ENCODE measurements around the gene RTRAF. TPM values are rescaled to one million over a fixed set of nuclear protein-coding genes. Genes with fewer than 3 reads are reported as not detected.

Gene RTRAF
- total RNA-seq, 2 donors from 2014 or later, result 128 to 131 TPM

- DNase-seq (ENCODE audit: low spot score), result no peak
- intact Hi-C loops (cut with DNase I), result no loop called here
Observed at GRCh38 chr14:51981218-51981854, 8.0 kb upstream of the RTRAF start.

DNA sequence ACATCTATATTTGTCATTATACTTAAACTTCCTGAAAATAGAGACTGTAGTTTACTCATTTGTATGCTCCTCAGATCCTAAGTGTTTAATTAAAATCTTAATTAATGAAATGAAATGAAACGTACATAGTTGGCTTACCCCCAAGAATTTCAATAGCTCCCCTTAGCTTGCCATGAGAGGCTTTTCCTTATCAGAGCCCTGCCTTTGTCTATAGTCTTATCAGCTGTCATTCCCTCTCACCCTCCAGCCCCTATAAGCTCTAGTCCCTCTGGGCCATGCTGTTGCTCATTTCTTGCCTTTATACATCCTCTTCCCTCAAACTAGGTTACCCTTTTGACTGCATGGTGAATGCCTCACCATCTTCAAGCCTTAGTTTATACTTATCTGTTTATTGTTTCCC, 1.1 kb upstream of the RTRAF start:
- no peak for DNase-seq (ENCODE audit: low spot score)
- intact Hi-C loops (cut with DNase I), result no loop called here

DNA sequence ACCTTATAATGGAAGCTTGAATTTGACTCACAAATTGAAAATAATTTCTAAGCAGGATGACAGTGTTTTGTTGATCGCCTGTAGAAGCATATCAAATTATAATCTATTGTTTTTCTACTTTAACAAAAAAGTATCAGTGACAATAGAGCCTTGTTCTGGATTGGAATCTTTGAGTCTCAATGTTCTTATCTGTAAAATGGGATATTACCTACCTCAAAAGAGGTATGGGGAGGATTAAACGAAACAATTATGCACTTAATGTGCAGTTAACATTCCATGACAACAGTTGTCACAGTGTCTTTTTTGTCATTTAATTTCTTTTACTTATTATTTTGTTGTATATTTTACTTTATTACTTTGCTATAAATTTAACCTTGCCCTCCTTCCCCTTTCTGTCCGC, 1.1 kb downstream of the RTRAF start:
- no peak for DNase-seq (ENCODE audit: low spot score)
- intact Hi-C loops (cut with DNase I), result loop anchor here (10.0 kb wide), 3 partner anchors 144 to 484 kb away; partner anchors contain the start of gene PTGDR (in 1 of the 2)

GRCh38 chr14:51993285-51993920, 4.1 kb downstream of the RTRAF start:
- intact Hi-C loops (cut with DNase I), result loop anchor here (10.0 kb wide), 3 partner anchors 141 to 481 kb away; partner anchors contain the start of gene PTGDR (in 1 of the 2)
- DNase-seq (ENCODE audit: low spot score), result no peak

DNA sequence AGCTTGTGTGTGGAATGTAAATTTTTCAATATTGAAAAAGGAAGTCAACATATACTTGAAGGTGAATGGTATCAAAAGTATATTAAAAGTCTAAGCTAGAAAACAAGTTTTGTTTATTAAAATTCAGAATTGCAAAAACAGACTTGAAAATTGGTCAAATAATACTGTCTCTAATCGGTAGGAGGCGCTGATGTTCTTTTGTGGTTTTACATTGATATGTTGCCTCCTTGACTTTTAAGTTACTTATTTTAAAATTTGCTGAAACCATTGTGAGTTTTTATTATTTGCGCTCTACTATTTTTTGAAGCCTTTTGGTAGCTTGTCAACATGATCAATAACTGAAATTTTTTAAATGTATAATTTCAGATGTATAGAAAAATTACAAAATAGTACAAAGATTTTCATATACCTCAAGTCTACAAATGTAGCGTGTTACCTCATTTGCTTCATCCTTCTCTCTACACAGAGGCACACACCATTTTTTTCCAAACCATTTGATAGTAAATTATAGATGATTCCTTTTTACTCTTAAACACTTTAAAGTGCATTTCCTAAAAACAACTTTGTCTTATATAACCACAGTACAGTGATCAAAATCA, 6.9 kb downstream of the RTRAF start:
- intact Hi-C loops (cut with DNase I), result loop anchor here (5.0 to 10.0 kb wide), 4 partner anchors 136 to 479 kb away; partner anchors contain the start of gene PTGDR (in 1 of the 2)
- no peak for DNase-seq (ENCODE audit: low spot score)

DNA sequence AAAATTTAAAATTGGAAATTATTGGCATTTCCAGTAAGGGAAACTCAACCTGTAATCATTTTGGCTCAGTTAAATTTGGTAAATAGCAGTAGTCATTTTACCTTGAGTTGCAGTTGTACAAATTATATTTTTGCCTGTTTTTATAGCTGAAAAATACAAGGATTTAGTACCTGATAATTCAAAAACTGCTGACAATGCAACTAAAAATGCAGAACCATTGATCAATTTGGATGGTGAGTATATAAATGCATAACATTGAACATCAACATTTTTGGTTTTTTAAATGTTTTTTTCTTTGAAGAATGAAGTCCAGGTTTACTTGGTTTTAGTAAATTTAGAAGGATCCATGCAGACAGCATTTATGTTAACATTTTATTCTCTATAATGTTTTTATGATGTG, 9.0 kb downstream of the RTRAF start:
- intact Hi-C loops (cut with DNase I), result loop anchor here (5.0 to 10.0 kb wide), 4 partner anchors 134 to 476 kb away; partner anchors contain the start of gene PTGDR (in 1 of the 2)
- no peak for DNase-seq (ENCODE audit: low spot score)

DNA sequence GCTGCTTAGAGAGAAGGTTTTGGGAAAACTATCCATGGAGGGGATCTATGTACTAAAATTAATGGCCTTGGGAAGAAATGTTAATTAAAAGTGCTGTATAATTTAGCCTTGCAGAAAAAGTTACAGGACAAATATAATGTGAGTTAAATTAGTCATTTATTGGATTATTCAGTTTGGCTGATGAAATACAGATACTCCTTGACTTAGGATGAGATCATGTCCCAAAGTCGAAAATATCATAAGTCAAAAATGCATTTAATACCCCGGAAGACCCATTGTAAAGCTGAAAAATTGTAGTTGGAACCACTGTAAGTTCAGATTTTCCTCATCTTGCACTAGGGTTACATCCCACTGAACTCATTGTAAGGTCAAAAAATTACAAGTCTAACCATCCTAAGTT, 9.7 kb downstream of the RTRAF start:
- no peak for DNase-seq (ENCODE audit: low spot score)
- intact Hi-C loops (cut with DNase I), result loop anchor here (5.0 to 10.0 kb wide), 4 partner anchors 133 to 476 kb away; partner anchors contain the start of gene PTGDR (in 1 of the 2)

GRCh38 chr14:52000019-52000582, 10.8 kb downstream of the RTRAF start:
- no peak for DNase-seq (ENCODE audit: low spot score)
- intact Hi-C loops (cut with DNase I), result loop anchor here in 1 of 2 donors (10.0 kb wide), 1 partner anchor 115 kb away; no protein-coding TSS in a partner anchor

GRCh38 chr14:52000696-52001095, 11.3 kb downstream of the RTRAF start:
- no peak for DNase-seq (ENCODE audit: low spot score)
- intact Hi-C loops (cut with DNase I), result loop anchor here in 1 of 2 donors (10.0 kb wide), 1 partner anchor 114 kb away; no protein-coding TSS in a partner anchor

DNA sequence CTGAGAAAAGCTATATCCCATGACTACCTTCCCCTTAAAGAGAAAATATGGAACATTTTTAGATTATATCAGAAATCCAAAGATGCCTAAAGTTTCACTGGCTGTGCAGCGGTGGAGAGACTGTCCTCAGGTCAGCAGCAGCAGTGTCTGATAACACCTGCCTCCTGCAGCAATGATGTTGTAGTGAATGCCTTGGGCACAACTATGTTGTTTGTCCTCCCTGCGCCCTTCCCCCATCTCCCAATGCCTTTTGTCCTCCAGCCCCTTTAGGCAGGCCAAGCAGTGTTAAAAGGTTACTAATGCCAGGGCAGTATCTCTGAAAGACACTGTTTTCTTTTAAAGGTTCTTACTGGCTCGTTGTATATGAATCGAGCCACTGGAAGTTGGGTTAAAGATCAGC, 13.2 kb downstream of the RTRAF start:
- no peak for DNase-seq (ENCODE audit: low spot score)
- intact Hi-C loops (cut with DNase I), result loop anchor here in 1 of 2 donors (10.0 kb wide), 1 partner anchor 112 kb away; no protein-coding TSS in a partner anchor

- DNase-seq (ENCODE audit: low spot score), result no peak
Observed at GRCh38 chr14:52003324-52003723, 14.0 kb downstream of the RTRAF start.

GRCh38 chr14:52005625-52006024, 16.3 kb downstream of the RTRAF start:
- intact Hi-C loops (cut with DNase I), result loop anchor here in 1 of 2 donors (10.0 kb wide), 1 partner anchor 109 kb away; no protein-coding TSS in a partner anchor
- no peak for DNase-seq (ENCODE audit: low spot score)

More at GRCh38 chr14:52003324-52003723, 14.0 kb downstream of the RTRAF start:
- intact Hi-C loops (cut with DNase I), result loop anchor here in 1 of 2 donors (10.0 kb wide), 1 partner anchor 111 kb away; no protein-coding TSS in a partner anchor

DNA sequence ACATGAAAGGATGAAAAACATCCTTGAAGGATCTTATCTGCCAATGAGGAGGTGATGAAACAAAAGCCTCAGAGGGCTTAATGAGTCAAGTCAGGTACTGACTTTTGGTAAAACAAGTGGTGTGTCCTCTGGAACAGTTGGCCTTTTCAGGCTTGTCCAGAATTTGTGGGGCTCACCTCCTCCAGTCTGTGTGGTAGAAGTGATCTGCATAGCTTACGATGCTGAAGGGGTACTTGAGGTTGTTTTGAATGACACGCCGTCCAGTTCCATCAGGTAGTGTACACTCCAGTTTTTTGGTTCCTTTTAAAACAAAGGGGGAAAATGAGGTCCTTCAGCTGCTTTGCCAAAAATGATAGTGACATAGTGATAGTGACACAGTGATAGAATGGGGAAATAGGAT, 17.0 kb downstream of the RTRAF start:
- DNase-seq (ENCODE audit: low spot score), result no peak
- intact Hi-C loops (cut with DNase I), result loop anchor here in 1 of 2 donors (10.0 kb wide), 1 partner anchor 108 kb away; no protein-coding TSS in a partner anchor

DNA sequence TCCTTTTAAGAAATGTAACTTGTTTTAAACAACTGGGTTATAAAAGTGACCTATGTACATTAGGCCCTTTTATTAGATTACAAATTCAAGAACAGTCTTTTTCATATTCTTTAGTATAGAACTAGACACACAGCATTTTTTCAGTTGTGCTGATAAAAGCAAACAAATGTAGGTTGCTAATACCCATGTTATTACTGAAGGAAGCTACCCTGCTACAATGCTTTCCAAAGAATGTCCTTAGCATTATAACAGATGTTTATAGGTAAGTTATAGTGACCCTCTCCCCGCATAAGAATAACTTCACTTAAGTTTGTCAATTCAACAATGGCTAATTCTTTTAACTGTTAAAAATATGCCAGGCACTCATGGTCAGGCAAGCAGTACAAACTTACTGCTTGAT, 17.9 kb downstream of the RTRAF start:
- no peak for DNase-seq (ENCODE audit: low spot score)
- intact Hi-C loops (cut with DNase I), result loop anchor here in 1 of 2 donors (10.0 kb wide), 1 partner anchor 108 kb away; no protein-coding TSS in a partner anchor

DNA sequence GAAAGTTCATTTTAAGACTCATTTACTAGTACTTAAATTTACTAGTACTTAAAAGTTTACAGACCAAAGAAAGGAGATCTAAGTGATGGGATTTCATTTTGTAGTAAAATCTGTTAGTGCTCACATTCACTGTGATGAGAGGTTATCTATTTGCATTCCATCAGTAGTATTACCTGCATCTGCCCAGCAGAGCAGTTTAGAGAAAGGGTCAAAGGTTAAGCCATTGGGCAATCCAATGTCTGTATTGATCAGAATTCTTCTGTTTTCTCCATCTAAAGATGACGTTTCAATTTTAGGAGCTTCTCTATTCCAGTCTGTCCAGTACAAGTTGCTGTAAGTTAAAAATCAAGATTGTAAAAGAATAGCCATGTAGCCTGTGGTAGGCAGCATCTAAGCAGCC, 18.3 kb downstream of the RTRAF start:
- no peak for DNase-seq (ENCODE audit: low spot score)
- intact Hi-C loops (cut with DNase I), result loop anchor here in 1 of 2 donors (10.0 kb wide), 1 partner anchor 107 kb away; no protein-coding TSS in a partner anchor

DNA sequence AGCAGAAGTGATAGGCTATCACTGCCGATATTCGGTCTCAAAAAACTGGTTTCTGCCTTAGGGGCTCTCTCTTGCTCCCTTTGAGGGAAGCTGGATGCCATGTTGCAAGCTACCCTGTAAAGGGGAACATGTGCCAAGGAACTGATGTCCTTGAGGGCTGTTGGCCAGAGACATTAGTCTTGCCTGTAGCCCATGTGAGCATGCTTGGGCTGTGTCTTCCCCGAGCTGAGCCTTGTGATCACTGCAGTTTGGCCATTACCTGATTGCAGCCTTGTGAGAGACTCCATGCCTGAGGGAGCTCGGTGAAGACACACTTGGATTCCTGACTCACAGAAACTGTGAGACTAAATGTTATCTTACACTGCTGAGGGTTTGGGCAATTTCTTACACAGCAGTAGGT, 18.8 kb downstream of the RTRAF start:
- DNase-seq (ENCODE audit: low spot score), result no peak
- intact Hi-C loops (cut with DNase I), result loop anchor here in 1 of 2 donors (10.0 kb wide), 1 partner anchor 107 kb away; no protein-coding TSS in a partner anchor

DNA sequence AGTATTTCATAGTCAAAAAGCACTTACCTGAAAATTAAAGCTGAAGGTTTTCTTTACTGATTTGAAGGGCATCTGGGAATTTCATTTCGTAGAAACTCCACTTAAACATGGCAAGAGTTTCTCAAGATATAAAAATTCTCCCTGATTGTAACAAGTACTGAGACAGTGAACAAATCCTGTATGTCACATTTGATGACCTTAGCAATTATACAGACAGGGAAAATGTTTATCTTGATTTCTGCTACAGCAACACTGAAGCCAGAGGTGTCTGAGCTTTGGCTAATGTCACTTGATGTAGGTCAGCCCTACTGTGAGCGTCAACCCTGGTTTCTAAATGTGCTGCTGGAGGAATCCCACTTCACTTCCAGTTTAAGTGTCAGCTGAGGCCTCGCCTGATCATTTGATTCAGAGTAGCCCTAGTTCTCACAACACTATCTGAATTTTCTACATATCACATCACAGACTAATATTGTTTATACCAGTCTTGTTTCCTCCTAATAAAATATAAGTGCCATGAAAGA, 20.9 kb downstream of the RTRAF start:
- intact Hi-C loops (cut with DNase I), result no loop called here
- DNase-seq (ENCODE audit: low spot score), result no peak

- intact Hi-C loops (cut with DNase I), result no loop called here
- no peak for DNase-seq (ENCODE audit: low spot score)
Observed at GRCh38 chr14:52011523-52011922, 22.2 kb downstream of the RTRAF start.

DNA sequence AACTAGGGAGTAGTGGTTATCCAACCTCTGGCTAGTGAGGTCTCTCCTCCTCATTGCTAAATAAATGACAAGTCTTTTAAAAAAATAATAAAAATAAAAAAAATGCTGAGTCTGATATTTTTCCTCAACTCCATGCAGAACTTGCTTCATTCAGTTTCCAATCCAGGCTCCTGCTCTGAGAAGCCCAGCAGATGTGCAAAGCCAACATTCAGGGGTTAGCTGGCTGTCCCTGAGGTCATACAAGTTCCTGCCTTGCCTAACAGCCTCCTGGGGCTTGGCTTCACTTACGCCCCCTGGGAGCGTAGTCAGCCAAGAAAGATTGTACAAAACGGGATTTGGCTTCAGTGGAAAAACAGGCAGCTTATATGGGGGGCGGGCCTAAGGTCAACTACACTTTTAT, 23.3 kb downstream of the RTRAF start:
- no peak for DNase-seq (ENCODE audit: low spot score)
- intact Hi-C loops (cut with DNase I), result no loop called here

Measured in posterior vena cava (tissue), 2 donors.